Astrocyte (in vitro differentiated cells and primary cell): ENCODE data around the gene SETD6.

Experiments
- EZH2 ChIP-seq: IDR thresholded peaks from 2 replicates; pipeline ENCODE4 v1.6.1; 2012; ENCODE audit warnings: mild to moderate bottlenecking, low read length, inconsistent platforms; ENCODE audit not compliant: insufficient read depth
- TF ChIP-seq, protein P1 (sequence below): IDR thresholded peaks from 2 replicates; pipeline ENCODE4 v1.5.1; 2011; ENCODE audit warnings: low read depth, mild to moderate bottlenecking, inconsistent platforms, low read length, moderate library complexity; ENCODE audit not compliant: insufficient read depth

- TF ChIP-seq, protein P1, sequence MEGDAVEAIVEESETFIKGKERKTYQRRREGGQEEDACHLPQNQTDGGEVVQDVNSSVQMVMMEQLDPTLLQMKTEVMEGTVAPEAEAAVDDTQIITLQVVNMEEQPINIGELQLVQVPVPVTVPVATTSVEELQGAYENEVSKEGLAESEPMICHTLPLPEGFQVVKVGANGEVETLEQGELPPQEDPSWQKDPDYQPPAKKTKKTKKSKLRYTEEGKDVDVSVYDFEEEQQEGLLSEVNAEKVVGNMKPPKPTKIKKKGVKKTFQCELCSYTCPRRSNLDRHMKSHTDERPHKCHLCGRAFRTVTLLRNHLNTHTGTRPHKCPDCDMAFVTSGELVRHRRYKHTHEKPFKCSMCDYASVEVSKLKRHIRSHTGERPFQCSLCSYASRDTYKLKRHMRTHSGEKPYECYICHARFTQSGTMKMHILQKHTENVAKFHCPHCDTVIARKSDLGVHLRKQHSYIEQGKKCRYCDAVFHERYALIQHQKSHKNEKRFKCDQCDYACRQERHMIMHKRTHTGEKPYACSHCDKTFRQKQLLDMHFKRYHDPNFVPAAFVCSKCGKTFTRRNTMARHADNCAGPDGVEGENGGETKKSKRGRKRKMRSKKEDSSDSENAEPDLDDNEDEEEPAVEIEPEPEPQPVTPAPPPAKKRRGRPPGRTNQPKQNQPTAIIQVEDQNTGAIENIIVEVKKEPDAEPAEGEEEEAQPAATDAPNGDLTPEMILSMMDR, result no peak
- TF ChIP-seq EZH2, result no peak
Measured at GRCh38 chr16:58497935-58498334, 17.4 kb upstream of the SETD6 start.
